ENCODE data around the gene PPP1R2B.

Gene PPP1R2B

GRCh38 chr5:156879665-156880285 is 29.7 kb downstream of the PPP1R2B start:
- TF ChIP-seq ZNF70 (CRISPR knock-in tag; IDR thresholded peaks at IDR 0.05), result no peak
- TF ChIP-seq ESRRG (CRISPR knock-in tag; IDR thresholded peaks at IDR 0.05), result no peak
- no peak for TF ChIP-seq SNAI2 (CRISPR knock-in tag; IDR thresholded peaks at IDR 0.05)
- TF ChIP-seq CREB5 (CRISPR knock-in tag; IDR thresholded peaks at IDR 0.05; ENCODE audit: low read depth), result no peak
- TF ChIP-seq BACH2 (CRISPR knock-in tag; IDR thresholded peaks at IDR 0.05; ENCODE audit: borderline replicate concordance), result no peak
- ATAC-seq, result no peak

- no peak for ATAC-seq
- TF ChIP-seq PATZ1 (CRISPR knock-in tag; IDR thresholded peaks at IDR 0.05; ENCODE audit: borderline replicate concordance) (no peak), ESRRG (CRISPR knock-in tag; IDR thresholded peaks at IDR 0.05) (no peak), TSHZ2 (CRISPR knock-in tag; IDR thresholded peaks at IDR 0.05) (no peak), GLIS3 (CRISPR knock-in tag; IDR thresholded peaks at IDR 0.05) (no peak), TOX (CRISPR knock-in tag; IDR thresholded peaks at IDR 0.05; ENCODE audit: borderline replicate concordance) (no peak), ISL1 (CRISPR knock-in tag; IDR thresholded peaks at IDR 0.05) (no peak), PPARA (CRISPR knock-in tag; IDR thresholded peaks at IDR 0.05; ENCODE audit: borderline replicate concordance) (no peak), OSR1 (CRISPR knock-in tag; IDR thresholded peaks at IDR 0.05) (no peak)
Observed at GRCh38 chr5:156883316-156883875, 33.3 kb downstream of the PPP1R2B start.

- no peak for ATAC-seq
- TF ChIP-seq ISL1 (CRISPR knock-in tag; IDR thresholded peaks at IDR 0.05) (no peak), SNAI2 (CRISPR knock-in tag; IDR thresholded peaks at IDR 0.05) (no peak), CSRNP3 (CRISPR knock-in tag; IDR thresholded peaks at IDR 0.05) (no peak), BACH2 (CRISPR knock-in tag; IDR thresholded peaks at IDR 0.05; ENCODE audit: borderline replicate concordance) (no peak), TOX (CRISPR knock-in tag; IDR thresholded peaks at IDR 0.05; ENCODE audit: borderline replicate concordance) (no peak), POU6F1 (CRISPR knock-in tag; IDR thresholded peaks at IDR 0.05; ENCODE audit: borderline replicate concordance, low read depth) (no peak), ESRRG (CRISPR knock-in tag; IDR thresholded peaks at IDR 0.05) (no peak), ZFP3 (CRISPR knock-in tag; IDR thresholded peaks at IDR 0.05) (no peak), ARNTL (CRISPR knock-in tag; IDR thresholded peaks at IDR 0.05; ENCODE audit: borderline replicate concordance, low read depth) (no peak), CREB5 (CRISPR knock-in tag; IDR thresholded peaks at IDR 0.05; ENCODE audit: low read depth) (no peak), PATZ1 (CRISPR knock-in tag; IDR thresholded peaks at IDR 0.05; ENCODE audit: borderline replicate concordance) (no peak), RARB (CRISPR knock-in tag; IDR thresholded peaks at IDR 0.05) (no peak)
Observed at GRCh38 chr5:156888520-156888919, 38.4 kb downstream of the PPP1R2B start.
